ENCODE measurements around the gene GSTM3.

GRCh38 chr1:109757936-109758786, 17.3 kb upstream of the GSTM3 start:
- no peak for TF ChIP-seq CTCF (IDR thresholded peaks at IDR 0.05)
- no peak for TF ChIP-seq EP300 (IDR thresholded peaks at IDR 0.05)
- no peak for TF ChIP-seq POLR2A (IDR thresholded peaks at IDR 0.05)

Measured in stomach (tissue), 4 donors.